Right ventricle myocardium inferior (tissue), 1 donor: ENCODE data around the gene RPL10. TPM values are rescaled to one million over a fixed set of nuclear protein-coding genes. Genes with fewer than 3 reads are reported as not detected.

Experiments
- ATAC-seq: fragments of 200-7000 bp; cut with Tn5 transposase; one replicate; pipeline ENCODE4 v1.9.1; 2020; ENCODE audit warnings: mild to moderate bottlenecking, moderate library complexity
- DNase-seq: peaks from one replicate; pipeline ENCODE4 v3.0.0; 2021; ENCODE audit errors: missing footprints
- intact Hi-C: fragments of 100-400 bp; cut with DNase I; formaldehyde crosslinking; loops from one replicate; pipeline ENCODE4 v1.11.0; 2022
- long read RNA-seq: library from polyadenylated mRNA; unstranded; transcript quantifications from one replicate; pipeline ENCODE4 v2.0.0, GENCODE V29; 2021
- total RNA-seq: library from RNA; stranded (reverse); fragmentation: NEBNext Ultra II Directional; extraction: Animal tissue kit (Norgen Biotek cat#: 25700); gene quantifications from one replicate; pipeline ENCODE4 v1.2.1, GENCODE V29; 2021
- donor health status: DM: no; HTN: yes; CAD: no; lungs with severe emphysema.

The RPL10 gene
- 2,181 TPM for total RNA-seq
- long read RNA-seq, transcript RPL10-207 (7 exons, 657 nt): minor isoform, 13 of 715 reads
- long read RNA-seq, transcript RPL10-204 (7 exons, 2,318 nt): minor isoform, 31 of 715 reads
- long read RNA-seq, transcript RPL10-201 (6 exons, 2,278 nt): major isoform, 643 of 715 reads
- long read RNA-seq, partial matches to known transcripts: 19 of 715 reads
- long read RNA-seq, other reads (novel, unspliced or antisense): 6 of 715 reads

DNA sequence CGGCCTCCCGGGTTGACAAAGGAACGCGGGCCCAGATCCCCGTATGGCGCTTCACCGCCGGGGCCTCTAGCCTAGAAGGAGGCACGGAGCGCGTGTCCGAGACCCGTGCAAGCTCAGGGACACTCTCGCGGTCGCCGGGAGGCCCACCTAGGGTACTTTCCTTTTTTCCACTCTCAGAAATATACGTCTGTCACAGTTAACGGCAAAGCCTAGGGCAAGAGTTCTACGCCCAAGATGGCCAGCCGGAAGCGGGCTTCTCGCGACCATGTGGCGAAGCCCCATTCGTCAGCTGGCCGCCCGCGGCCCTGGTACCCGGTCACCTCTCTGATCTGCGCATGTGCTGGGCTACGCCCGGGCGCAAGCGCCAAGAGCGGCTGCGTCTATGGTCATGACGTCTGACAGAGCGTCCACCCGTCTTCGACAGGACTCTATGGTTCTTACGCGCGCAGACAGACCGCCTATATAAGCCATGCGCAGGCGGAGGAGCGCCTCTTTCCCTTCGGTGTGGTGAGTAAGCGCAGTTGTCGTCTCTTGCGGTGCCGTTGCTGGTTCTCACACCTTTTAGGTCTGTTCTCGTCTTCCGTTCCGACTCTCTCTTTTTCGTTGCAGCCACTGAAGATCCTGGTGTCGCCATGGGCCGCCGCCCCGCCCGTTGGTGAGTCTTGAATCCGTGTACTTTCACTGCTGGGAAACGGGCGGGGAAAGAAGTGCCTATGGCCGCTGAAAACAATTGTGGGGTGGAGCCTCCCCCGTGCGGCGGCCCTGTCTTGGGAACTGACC lies at the start of gene RPL10:
TSS of gene RPL10 (plus strand) at position 490 of the 780 bp plus-strand sequence. CDS start at position 633, 143 bp downstream.
- intact Hi-C loops: no loop called here
- ATAC-seq (peak; percentile 92), DNase-seq (peak; percentile 97)

GRCh38 chrX:154348646-154349358 lies 49.4 kb upstream of the RPL10 start:
- intact Hi-C loops: no loop called here
- ATAC-seq (no peak), DNase-seq (no peak)

DNA sequence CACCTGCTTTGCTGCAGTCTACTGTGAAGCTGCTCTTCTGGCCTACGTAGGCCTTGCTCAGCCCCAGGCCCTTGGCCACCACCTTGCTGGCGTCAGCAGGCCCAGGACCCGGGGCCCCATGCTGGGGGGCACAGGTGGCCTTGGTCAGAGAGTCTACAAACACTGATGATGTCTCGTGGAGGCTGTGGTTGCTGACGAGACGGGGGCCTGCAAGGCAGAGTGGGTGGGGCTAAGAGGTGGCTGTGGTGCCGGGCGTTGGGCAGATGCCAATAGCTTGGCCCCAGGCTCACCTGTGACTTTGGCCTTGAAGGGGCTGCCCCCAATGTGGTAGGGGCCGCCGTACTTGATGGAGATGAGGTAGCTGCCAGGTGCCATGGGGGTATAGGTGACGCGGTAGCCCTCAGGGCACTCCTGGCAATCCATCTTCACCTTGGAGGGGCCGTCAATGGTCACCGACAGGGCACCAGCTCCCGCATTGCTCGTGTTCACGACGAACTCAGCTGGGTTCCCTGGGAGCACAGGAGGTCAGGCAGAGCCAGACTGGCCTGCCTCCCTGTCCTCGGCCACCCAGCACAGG lies 48.7 kb upstream of the RPL10 start:
- ATAC-seq (no peak), DNase-seq (no peak)
- intact Hi-C loops: no loop called here

DNA sequence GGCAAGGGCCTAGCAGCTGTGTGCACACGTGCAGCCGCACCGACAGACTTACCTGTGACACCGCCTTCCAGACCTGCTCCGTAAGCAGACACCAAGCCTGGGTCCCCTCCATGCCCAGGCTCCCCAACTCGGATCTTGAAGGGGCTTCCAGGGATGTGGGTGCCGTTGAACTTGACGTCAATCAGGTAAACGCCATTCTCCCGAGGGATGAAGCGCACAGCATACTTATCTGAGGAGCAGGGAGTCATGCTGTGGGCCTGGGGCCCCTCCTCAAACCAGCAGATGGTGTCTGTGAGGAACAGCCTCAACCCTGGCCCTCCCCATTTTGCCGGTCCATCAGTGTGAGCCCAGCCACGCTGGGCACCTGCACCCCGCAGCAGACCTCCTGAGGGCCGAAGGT lies 48.2 kb upstream of the RPL10 start:
- ATAC-seq (no peak), DNase-seq (no peak)
- intact Hi-C loops: no loop called here

- ATAC-seq: no peak
- DNase-seq: no peak
- intact Hi-C loops: no loop called here
Observed at GRCh38 chrX:154350429-154351182, 47.6 kb upstream of the RPL10 start.

DNA sequence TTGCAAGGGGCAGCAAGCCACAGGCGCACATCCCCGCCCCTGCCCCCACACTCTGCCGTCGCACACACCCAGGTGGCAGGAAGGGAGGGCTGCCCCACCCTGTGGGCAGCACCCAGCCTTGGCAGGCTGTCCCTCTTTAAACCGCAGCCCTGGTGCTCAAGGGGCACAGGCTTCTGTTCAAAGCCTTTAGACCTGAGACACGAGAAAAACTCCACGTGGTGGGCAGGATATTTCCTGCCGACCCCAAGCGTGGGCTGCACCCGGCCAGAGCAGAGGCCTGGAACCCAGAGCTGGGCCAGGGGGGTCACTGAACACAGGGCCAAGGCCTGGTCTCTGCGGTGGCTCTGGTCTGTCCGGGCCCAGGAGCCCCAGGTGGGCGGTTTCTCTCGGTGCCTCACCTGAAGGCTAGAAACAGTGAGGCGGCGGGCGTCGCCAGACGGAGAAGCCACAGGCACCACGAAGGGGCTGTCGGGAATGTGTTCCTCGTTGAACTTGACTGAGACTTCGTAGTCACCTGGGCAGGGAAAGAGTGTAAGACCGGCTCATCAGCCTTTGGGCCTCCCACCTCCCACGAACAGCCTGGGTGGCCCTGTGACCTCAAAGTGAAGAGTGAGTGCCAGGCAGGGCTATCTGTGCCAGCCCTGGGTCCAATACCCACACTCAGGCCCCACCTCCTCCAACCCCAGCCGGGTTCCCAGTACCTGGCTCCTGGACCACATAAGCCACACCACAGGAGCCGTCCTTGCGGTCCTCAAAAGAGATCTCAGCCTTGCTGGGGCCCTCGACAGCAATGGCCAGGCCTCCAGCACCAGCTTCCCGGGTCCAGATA lies 46.8 kb upstream of the RPL10 start:
- DNase-seq (no peak), ATAC-seq (no peak)
- intact Hi-C loops: no loop called here

- no peak for DNase-seq
- intact Hi-C loops: no loop called here
Observed at GRCh38 chrX:154352012-154352401, 46.2 kb upstream of the RPL10 start.

DNA sequence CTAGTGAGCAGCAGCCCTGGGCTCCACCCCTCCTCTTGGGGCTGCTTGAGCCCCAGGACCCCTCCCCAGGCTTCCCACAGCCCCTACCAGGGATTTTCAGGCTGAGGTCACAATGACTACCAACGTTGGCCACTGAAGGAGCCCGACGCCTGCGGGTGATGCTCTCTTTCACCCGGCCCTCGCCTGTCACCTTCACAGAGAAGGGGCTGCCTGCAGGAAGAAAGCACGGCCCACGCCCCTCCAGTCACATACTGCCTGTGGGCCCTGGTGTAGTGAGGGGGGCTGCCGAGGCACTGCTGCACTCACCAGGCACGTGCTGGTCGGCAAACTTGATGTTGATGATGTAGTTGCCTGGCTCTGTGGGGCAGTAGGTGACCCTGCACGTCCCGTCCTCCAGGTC lies 45.7 kb upstream of the RPL10 start:
- intact Hi-C loops: no loop called here
- ATAC-seq: no peak
- DNase-seq: no peak

More at GRCh38 chrX:154352012-154352401, 46.2 kb upstream of the RPL10 start:
- ATAC-seq: no peak

DNA sequence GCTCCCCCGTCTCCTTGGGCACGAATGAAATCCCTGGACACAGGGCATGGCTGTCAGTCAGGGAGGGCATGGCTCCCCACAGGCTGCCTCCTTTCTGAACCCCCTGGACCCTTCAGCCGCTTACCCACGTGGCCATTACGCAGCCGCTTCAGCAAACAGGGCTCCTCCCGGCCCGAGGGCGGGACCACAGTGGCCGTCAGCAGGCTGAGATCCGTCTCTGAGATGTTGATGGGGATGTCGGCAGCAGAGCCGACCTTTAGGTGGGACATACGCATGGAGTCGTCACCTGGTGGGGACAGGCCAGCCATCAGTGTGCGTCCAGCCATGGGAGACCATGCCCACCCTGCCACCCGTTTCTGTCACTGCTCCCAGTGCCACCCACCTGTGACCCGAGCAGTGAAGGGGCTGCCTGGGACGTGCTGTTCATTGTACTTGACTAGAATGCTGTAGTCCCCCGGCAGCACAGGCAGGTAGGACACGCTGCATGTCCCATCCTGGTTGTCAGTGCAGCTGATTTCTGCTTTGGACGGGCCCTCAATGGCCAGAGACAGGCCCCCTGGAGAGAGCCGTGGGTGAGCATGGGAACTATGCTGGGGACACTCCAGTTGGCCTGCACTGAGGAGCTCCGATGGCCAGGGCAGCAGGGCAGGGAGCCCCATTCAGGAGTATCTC lies 44.9 kb upstream of the RPL10 start:
- DNase-seq (no peak), ATAC-seq (no peak)
- intact Hi-C loops: no loop called here

DNA sequence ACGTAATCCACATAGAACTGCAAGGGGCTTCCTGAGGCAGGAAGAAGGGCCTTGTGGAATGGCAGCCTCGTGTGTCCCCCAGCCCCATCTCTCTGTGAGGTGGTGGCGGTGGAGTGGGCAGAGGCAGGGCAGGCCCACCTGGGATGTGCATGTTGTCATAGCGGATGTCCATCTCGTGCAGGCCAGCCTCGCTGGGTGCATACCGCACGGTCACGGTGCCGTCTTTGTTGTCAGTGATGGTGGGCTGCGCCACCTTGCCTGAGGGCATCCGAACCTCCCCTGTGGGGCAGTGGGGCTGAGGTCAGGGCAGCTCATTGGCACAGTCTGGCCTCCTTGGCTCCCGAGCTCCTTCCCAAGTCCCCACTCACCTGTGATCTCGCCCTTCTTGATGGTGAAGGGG lies 44.2 kb upstream of the RPL10 start:
- ATAC-seq (no peak), DNase-seq (no peak)
- intact Hi-C loops: no loop called here

GRCh38 chrX:154354516-154354915 lies 43.7 kb upstream of the RPL10 start:
- ATAC-seq: no peak
- DNase-seq: no peak
- intact Hi-C loops: no loop called here

- intact Hi-C loops: no loop called here
- ATAC-seq: no peak
Observed at GRCh38 chrX:154355094-154355775, 42.9 kb upstream of the RPL10 start.

DNA sequence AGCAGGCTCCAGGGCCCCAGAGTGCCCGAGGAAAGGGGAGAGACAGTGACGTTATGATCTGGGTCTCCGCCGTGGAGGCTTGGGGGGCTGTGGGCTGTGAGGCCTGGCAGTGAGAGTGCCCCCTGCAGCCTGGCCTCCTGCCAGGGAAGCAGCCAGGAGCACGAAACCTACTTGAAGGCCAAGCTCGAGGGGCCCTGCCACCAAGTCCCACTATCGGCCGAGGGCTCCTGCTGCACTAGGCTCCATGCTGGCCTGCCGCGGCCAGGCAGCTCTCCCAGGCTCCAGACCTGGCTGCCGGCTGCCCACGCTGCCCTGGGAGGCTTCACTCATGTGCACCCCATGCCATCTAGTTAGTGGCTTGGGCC lies 42.4 kb upstream of the RPL10 start:
- DNase-seq (no peak), ATAC-seq (no peak)
- intact Hi-C loops: no loop called here

More at GRCh38 chrX:154355094-154355775, 42.9 kb upstream of the RPL10 start:
- DNase-seq: no peak

- intact Hi-C loops: no loop called here
- DNase-seq: no peak
- no peak for ATAC-seq
Observed at GRCh38 chrX:154356596-154356995, 41.6 kb upstream of the RPL10 start.

DNA sequence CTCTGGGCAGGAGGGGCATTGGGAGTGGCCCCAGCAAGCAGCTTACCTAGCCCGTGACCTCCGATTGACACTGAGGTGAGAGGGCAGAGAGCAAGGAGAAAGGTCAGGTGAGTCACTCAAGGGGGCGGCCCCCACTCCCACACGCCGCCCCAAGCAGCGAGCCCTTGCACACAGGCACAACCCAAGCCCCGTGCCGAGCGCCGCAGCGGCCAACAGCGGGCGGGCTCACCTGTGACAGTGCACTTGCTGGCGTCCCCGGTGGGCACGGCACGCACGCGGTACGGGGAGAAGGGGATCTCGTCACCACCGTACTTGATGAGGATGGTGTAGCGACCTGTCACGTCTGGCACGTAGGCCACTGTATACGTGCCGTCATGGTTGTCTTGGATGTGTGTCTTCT lies 41.0 kb upstream of the RPL10 start:
- no peak for DNase-seq
- intact Hi-C loops: no loop called here
- no peak for ATAC-seq

DNA sequence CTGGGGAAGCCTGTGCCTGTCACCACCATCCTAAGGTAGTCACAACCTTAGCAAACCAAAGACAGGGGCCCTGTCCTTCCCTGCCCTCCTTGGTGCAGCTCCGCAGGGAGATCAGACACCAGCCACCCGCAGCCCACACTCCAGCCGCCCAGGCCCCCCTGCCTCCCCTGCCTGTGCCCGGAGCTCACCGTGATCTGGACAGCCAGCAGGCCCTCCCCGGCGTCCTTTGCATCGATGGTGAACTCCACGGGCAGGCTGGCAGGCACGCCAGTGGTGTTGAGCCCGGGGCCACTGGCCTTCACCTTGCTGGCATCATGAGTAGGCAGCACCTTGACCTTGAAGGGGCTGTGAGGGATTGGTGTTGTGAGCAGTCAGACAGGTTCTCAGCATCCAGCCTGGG lies 40.2 kb upstream of the RPL10 start:
- intact Hi-C loops: no loop called here
- DNase-seq: no peak

GRCh38 chrX:154358829-154359228 lies 39.3 kb upstream of the RPL10 start:
- intact Hi-C loops: no loop called here
- DNase-seq (no peak), ATAC-seq (no peak)

More for the DNA sequence above, 40.2 kb upstream of the RPL10 start:
- ATAC-seq: no peak
